B cell (primary cell): Measurements from ENCODE around the gene FHIT.

Experiments
- EZH2 ChIP-seq: IDR thresholded peaks from 2 replicates; pipeline ENCODE4 v1.6.1; 2012; ENCODE audit warnings: borderline replicate concordance, low read depth, mild to moderate bottlenecking, moderate library complexity, low read length; ENCODE audit not compliant: insufficient read depth, poor library complexity, severe bottlenecking
- TF ChIP-seq, protein P1 (sequence below): fragments of 200-600 bp; IDR thresholded peaks from one replicate; pipeline ENCODE4 v1.8.0; 2022; ENCODE audit warnings: antibody characterized with exemption, mild to moderate bottlenecking

DNA sequence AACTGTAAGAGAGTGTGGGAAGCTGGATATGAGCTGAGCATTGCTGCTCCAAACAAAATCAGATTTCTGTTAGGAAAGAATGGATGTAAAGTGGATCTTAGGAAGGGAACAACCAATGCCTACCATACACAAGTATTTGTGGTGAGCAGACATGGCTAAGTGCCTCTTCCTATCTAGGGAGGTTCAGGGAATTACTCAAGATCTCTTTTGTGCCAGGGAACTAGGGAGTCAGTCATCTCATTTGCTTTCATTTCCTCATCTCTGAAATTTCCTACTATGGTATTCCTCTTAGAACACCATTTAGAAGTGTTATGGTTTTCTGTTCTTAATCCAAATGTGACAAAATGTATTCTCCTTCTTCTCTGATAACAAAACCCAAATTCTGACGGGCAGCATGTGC is 396.5 kb downstream of the FHIT start:
- TF ChIP-seq, protein P1, sequence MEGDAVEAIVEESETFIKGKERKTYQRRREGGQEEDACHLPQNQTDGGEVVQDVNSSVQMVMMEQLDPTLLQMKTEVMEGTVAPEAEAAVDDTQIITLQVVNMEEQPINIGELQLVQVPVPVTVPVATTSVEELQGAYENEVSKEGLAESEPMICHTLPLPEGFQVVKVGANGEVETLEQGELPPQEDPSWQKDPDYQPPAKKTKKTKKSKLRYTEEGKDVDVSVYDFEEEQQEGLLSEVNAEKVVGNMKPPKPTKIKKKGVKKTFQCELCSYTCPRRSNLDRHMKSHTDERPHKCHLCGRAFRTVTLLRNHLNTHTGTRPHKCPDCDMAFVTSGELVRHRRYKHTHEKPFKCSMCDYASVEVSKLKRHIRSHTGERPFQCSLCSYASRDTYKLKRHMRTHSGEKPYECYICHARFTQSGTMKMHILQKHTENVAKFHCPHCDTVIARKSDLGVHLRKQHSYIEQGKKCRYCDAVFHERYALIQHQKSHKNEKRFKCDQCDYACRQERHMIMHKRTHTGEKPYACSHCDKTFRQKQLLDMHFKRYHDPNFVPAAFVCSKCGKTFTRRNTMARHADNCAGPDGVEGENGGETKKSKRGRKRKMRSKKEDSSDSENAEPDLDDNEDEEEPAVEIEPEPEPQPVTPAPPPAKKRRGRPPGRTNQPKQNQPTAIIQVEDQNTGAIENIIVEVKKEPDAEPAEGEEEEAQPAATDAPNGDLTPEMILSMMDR, result no peak
- TF ChIP-seq EZH2, result no peak
